Measurements from ENCODE around the gene PRKCE. TPM values are rescaled to one million over a fixed set of nuclear protein-coding genes. Genes with fewer than 3 reads are reported as not detected.

The PRKCE gene
- polyA plus RNA-seq, 1 of the 3 experiments (the other 2 are of a cell fraction) = 16.3 TPM

GRCh38 chr2:45750001-45750400, 98.5 kb downstream of the PRKCE start:
- Histone ChIP-seq H3K36me3 (replicated peaks in 1 of 2; ENCODE audit: control insufficient read depth in 1 of 2, insufficient read depth in 2 of 2, low read length in 1 of 2) (no peaks in the 10 kb centered on the region), H3K27me3 (ENCODE audit: insufficient read depth) (no peaks in the 10 kb centered on the region), H4K20me1 (ENCODE audit: insufficient read depth) (peaks cover 6% of the 10 kb centered on the region; the same call in 1 of the 2 replicates), H3K4me1 (ENCODE audit: control insufficient read depth in 1 of 2, insufficient read depth in 2 of 2, low read depth in 1 of 2, low read length in 1 of 2) (peaks cover 8 to 26% of the 10 kb centered on the region in 2 experiments; a peak in 2 of 4 replicates), H2AFZ (ENCODE audit: low read depth) (no peak overlapping the region), H3K27ac (ENCODE audit: low read depth in 2 of 2, low read length in 1 of 2) (no peak overlapping the region), H3K4me3 (ENCODE audit: low read depth in 2 of 2, low read length in 1 of 2) (no peak overlapping the region), H3F3A (replicated peaks; ENCODE audit: insufficient read depth) (peaks cover 18% of the 10 kb centered on the region), H3K4me2 (no peak overlapping the region), H3K9me2 (no peaks in the 10 kb centered on the region), H3K9me3 (no peaks in the 10 kb centered on the region), H3K79me2 (ENCODE audit: insufficient read depth) (peaks cover 3% of the 10 kb centered on the region; the same call in 1 of the 2 replicates), H3K9ac (no peak overlapping the region)
- DNase-seq = no peak
- TF ChIP-seq RFX5 (IDR thresholded peaks at IDR 0.05; ENCODE audit: low read length) (no peak), YY1 (IDR thresholded peaks at IDR 0.05; ENCODE audit: low read depth) (no peak), REST (IDR thresholded peaks at IDR 0.05; ENCODE audit: low read depth, low read length) (no peak), TEAD4 (IDR thresholded peaks at IDR 0.05; ENCODE audit: borderline replicate concordance, insufficient read depth) (no peak), CTCF (IDR thresholded peaks at IDR 0.05) (no peak), NRF1 (IDR thresholded peaks at IDR 0.05; ENCODE audit: low read depth, low read length) (no peak), CHD2 (IDR thresholded peaks at IDR 0.05; ENCODE audit: low read length, partially characterized antibody) (no peak), GABPA (IDR thresholded peaks at IDR 0.05; ENCODE audit: low read depth) (no peak), PBX3 (IDR thresholded peaks at IDR 0.05) (no peak), SIN3A (IDR thresholded peaks at IDR 0.05; ENCODE audit: borderline replicate concordance, low read depth, low read length) (no peak), RXRA (IDR thresholded peaks at IDR 0.05; ENCODE audit: borderline replicate concordance, low read depth) (no peak), USF1 (IDR thresholded peaks at IDR 0.05; ENCODE audit: borderline replicate concordance, low read depth) (no peak), FOSL2 (IDR thresholded peaks at IDR 0.05; ENCODE audit: borderline replicate concordance, low read depth) (no peak), TCF12 (IDR thresholded peaks at IDR 0.05) (no peak), ELF1 (IDR thresholded peaks at IDR 0.05) (no peak), MEF2A (IDR thresholded peaks at IDR 0.05; ENCODE audit: borderline replicate concordance, low read depth) (no peak), USF2 (IDR thresholded peaks at IDR 0.05; ENCODE audit: borderline replicate concordance, low read depth, low read length) (no peak), TAF1 (IDR thresholded peaks at IDR 0.05; ENCODE audit: borderline replicate concordance, low read depth, low read length) (no peak), ZBTB33 (IDR thresholded peaks at IDR 0.05; ENCODE audit: borderline replicate concordance, low read depth) (no peak), RAD21 (IDR thresholded peaks at IDR 0.05; ENCODE audit: low read length) (no peak)
- CTCF ChIA-PET = interaction anchor here (1.3 to 1.9 kb wide), 3 partner anchors 29 to 100 kb away, joined by 3 to 7 read pairs (median 3); no protein-coding TSS in a partner anchor
- WGBS (ENCODE audit: low lambda C conversion rate) = 97% methylated on average over 2 of the region's 2 CpGs
- POLR2A ChIA-PET = no interaction called here

Measured in SK-N-SH (cell line).